ENCODE data around the gene BMS1. TPM values are rescaled to one million over a fixed set of nuclear protein-coding genes. Genes with fewer than 3 reads are reported as not detected.
"Not testable (repeated sequence)": the region's sequence is repeated elsewhere in the genome, so short reads cannot be mapped to it uniquely, and the experiment has no call there.

BMS1 gene
- total RNA-seq, 1 donor from 2014 or later = 27.7 TPM

GRCh38 chr10:42795701-42796100 lies 13.1 kb downstream of the BMS1 start:
- TF ChIP-seq CTCF (conservative IDR thresholded peaks at IDR 0.05) = no peak
- peaks cover 62% of the 10 kb centered on the region for H3K36me3 Mint-ChIP-seq (ENCODE audit: low read depth)
- DNase-seq (ENCODE audit: low read depth, low spot score) = no peak

GRCh38 chr10:42801135-42801534 lies 18.5 kb downstream of the BMS1 start:
- TF ChIP-seq CTCF (conservative IDR thresholded peaks at IDR 0.05) = no peak
- Mint-ChIP-seq H3K4me3 (no peak overlapping the region), H3K36me3 (ENCODE audit: low read depth) (peaks cover 33% of the 10 kb centered on the region)

More at GRCh38 chr10:42795701-42796100, 13.1 kb downstream of the BMS1 start:
- Mint-ChIP-seq H3K9me3 (no peaks in the 10 kb centered on the region), H3K4me3 (no peak overlapping the region), H3K27me3 (ENCODE audit: low read depth) (no peaks in the 10 kb centered on the region), H3K4me1 (no peaks in the 10 kb centered on the region), H3K27ac (ENCODE audit: unreplicated experiment) (no peak overlapping the region)

GRCh38 chr10:42802876-42803275 lies 20.3 kb downstream of the BMS1 start:
- peaks cover 31% of the 10 kb centered on the region for H3K36me3 Mint-ChIP-seq (ENCODE audit: low read depth)
- H3K4me1 Mint-ChIP-seq = no peaks in the 10 kb centered on the region
- no peak for DNase-seq (ENCODE audit: low read depth, low spot score)
- H3K27me3 Mint-ChIP-seq (ENCODE audit: low read depth) = no peaks in the 10 kb centered on the region
- no peak for TF ChIP-seq CTCF (conservative IDR thresholded peaks at IDR 0.05)
- H3K9me3 Mint-ChIP-seq = no peaks in the 10 kb centered on the region
- no peak overlapping the region for H3K4me3 Mint-ChIP-seq
- H3K27ac Mint-ChIP-seq (ENCODE audit: unreplicated experiment) = no peak overlapping the region

More at GRCh38 chr10:42801135-42801534, 18.5 kb downstream of the BMS1 start:
- H3K27me3 Mint-ChIP-seq (ENCODE audit: low read depth) = no peaks in the 10 kb centered on the region
- H3K27ac Mint-ChIP-seq (ENCODE audit: unreplicated experiment) = no peak overlapping the region
- no peaks in the 10 kb centered on the region for H3K9me3 Mint-ChIP-seq
- H3K4me1 Mint-ChIP-seq = no peaks in the 10 kb centered on the region
- no peak for DNase-seq (ENCODE audit: low read depth, low spot score)

- TF ChIP-seq CTCF (conservative IDR thresholded peaks at IDR 0.05) = no peak
- H3K4me1 Mint-ChIP-seq = no peaks in the 10 kb centered on the region
- H3K27ac Mint-ChIP-seq (ENCODE audit: unreplicated experiment) = no peak overlapping the region
- H3K4me3 Mint-ChIP-seq = no peak overlapping the region
- peaks cover 53% of the 10 kb centered on the region for H3K36me3 Mint-ChIP-seq (ENCODE audit: low read depth)
- DNase-seq (ENCODE audit: low read depth, low spot score) = no peak
- H3K9me3 Mint-ChIP-seq = peaks cover 2% of the 10 kb centered on the region
- H3K27me3 Mint-ChIP-seq (ENCODE audit: low read depth) = no peaks in the 10 kb centered on the region
These were observed 27.1 kb downstream of the BMS1 start for GRCh38 chr10:42809676-42810075.

- Mint-ChIP-seq H3K4me3 (no peak overlapping the region), H3K27me3 (ENCODE audit: low read depth) (no peaks in the 10 kb centered on the region), H3K9me3 (peaks cover 2% of the 10 kb centered on the region), H3K4me1 (no peaks in the 10 kb centered on the region), H3K36me3 (ENCODE audit: low read depth) (peaks cover 54% of the 10 kb centered on the region), H3K27ac (ENCODE audit: unreplicated experiment) (no peak overlapping the region)
- no peak for DNase-seq (ENCODE audit: low read depth, low spot score)
- no peak for TF ChIP-seq CTCF (conservative IDR thresholded peaks at IDR 0.05)
These were observed 29.4 kb downstream of the BMS1 start for GRCh38 chr10:42812028-42812427.

GRCh38 chr10:42813989-42814687 lies 31.5 kb downstream of the BMS1 start:
- not testable (repeated sequence) for H3K4me1 Mint-ChIP-seq

GRCh38 chr10:42816334-42816733 lies 33.7 kb downstream of the BMS1 start:
- H3K36me3 Mint-ChIP-seq (ENCODE audit: low read depth) = peaks cover 61% of the 10 kb centered on the region
- not testable (repeated sequence) for H3K4me1 Mint-ChIP-seq; H3K9me3 Mint-ChIP-seq; DNase-seq (ENCODE audit: low read depth, low spot score); H3K27ac Mint-ChIP-seq (ENCODE audit: unreplicated experiment); H3K27me3 Mint-ChIP-seq (ENCODE audit: low read depth); H3K4me3 Mint-ChIP-seq

More at GRCh38 chr10:42813989-42814687, 31.5 kb downstream of the BMS1 start:
- H3K36me3 Mint-ChIP-seq (ENCODE audit: low read depth) = peaks cover 55% of the 10 kb centered on the region
- H3K27me3 Mint-ChIP-seq (ENCODE audit: low read depth); H3K4me3 Mint-ChIP-seq; H3K9me3 Mint-ChIP-seq; H3K27ac Mint-ChIP-seq (ENCODE audit: unreplicated experiment); DNase-seq (ENCODE audit: low read depth, low spot score): not testable (repeated sequence)
